GM21576 (cell line): Measurements from ENCODE around the gene WDTC1.

Source experiments
- ATAC-seq: cut with Tn5 transposase; IDR thresholded peaks from one replicate; pipeline ENCODE4 v1.9.1; 2021; ENCODE audit warnings: mild to moderate bottlenecking, moderate library complexity; ENCODE audit not compliant: unreplicated experiment

Gene WDTC1

GRCh38 chr1:27300341-27301051 lies 66.1 kb downstream of the WDTC1 start:
- ATAC-seq: no peak

- no peak for ATAC-seq
These were observed 66.6 kb downstream of the WDTC1 start for GRCh38 chr1:27301052-27301422.

DNA sequence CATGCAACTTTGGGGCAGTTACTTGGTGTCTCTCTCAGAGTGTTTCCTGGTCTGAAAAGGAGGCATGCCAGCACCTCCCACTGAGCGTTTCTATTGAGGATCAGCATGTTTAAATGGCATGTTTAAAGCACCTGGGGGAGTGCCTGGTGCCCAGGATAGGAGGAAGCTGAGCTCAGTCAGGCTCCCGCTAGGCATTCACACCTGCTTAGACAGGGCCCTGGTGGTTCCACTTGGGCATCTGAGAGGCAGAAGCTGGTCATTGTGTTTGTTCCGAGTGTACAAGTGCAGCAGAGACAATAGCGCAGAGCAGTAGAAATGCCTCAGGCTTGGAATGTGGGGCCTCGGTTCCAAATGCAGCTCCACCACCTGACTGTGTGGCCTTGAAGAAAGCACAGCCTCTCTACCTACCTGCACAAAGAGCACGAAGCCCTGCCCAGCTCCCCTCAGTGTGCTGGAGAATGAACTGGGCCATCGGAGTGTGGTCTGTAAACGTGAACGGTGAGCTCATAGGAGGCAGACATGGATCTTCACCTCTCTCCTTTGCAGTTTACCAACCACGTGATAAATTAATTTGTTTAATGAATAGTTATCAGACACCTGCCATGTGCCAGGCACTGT lies 67.3 kb downstream of the WDTC1 start:
- ATAC-seq: no peak

DNA sequence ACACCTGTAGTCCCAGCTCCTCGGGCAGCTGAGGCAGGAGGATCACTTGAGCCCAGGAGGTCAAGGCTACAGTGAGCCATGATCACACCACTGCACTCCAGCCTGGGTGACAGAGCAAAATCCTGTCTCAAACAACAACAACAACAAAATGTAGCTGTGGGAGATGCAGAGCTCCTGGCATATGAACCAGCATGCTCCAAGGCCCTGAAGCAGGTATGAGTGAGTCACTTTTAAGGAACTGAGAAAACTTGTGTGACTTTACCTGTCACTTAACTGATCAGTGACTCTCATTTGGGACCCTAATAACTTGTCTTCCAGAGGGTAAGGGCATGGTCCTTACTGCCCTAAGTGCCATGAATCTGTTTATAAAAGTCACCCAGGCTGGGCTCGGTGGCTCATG lies 68.2 kb downstream of the WDTC1 start:
- no peak for ATAC-seq

DNA sequence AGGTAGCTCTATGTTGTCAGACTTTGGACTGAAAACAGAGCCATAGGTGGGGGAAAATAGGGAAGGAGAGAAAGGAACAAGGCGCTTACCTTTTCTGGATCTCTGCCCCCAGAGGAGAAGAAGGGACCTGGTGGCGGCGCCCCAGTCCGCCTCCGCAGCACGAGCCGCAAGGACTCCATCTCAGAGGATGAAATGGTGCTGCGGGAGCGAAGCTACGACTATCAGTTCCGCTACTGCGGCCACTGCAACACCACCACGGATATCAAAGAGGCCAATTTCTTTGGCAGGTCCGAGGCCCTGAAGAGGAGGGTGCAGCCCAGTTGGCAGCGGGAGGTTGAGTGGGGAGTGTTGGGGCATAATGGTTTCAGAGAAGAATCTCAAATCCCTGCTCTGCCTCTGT lies 69.1 kb downstream of the WDTC1 start:
- no peak for ATAC-seq

DNA sequence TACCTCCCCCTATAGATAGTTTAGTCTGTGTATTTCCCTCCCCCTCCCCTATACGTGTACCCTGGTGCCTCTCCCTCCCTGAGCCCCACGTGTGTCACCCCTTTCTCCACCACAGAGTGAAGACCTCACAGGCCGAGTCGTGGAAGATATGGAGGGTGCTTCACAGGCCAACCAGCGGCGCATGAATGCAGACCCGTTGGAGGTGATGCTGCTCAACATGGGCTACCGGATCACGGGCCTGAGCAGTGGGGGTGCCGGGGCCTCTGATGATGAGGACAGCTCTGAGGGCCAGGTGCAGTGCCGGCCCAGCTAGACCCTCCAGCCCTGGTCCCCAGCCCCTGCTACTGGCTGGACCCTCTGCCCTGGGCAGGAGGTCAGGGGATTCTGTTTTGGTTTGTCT lies 71.6 kb downstream of the WDTC1 start:
- ATAC-seq: no peak

DNA sequence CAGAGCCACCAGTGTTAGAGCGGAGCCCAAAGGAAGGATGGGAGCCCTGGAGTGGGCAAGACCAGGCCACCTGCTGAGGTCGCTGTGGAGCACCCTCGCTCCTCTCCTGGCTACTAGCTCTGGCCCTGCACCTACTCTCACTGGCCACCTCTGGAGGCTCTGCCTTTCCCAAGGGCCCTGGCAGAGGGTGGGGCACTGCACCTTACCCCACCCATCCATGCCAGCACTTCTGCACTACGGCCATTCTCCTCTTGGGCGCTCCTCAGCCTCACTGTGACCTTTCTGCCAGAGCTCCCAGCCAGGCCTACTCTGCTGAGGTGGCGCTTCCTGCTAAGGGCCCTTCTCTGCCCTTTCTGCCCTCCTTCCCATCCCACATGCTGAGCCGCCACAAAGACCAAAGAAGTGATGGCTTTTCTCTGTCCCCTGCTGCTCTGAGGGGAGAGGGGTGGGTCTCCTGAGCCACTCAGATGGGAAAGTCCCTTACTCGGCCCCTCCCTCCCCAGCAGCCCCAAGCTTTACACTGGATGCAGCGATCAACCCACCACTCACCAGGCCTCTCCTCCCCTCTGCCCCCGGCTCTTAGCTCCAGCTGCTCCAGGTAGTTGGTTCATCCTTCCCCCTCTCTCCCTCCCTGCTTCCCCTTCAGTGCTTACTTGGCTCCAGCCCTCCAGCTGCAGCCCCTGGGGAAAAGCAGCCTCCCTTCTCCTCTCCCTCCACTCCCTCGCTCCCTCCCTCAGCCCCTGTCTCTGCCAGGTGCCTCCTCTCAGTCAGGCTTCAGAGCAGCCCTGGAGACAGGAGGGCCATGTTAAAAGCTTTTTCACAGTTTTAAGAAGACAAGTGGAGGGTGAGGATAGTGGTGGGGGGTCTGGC lies 72.7 kb downstream of the WDTC1 start:
- ATAC-seq: no peak

GRCh38 chr1:27307874-27308598 lies 73.6 kb downstream of the WDTC1 start:
- ATAC-seq: no peak

GRCh38 chr1:27314169-27314568 lies 79.7 kb downstream of the WDTC1 start:
- ATAC-seq: no peak

- no peak for ATAC-seq
These were observed 80.3 kb downstream of the WDTC1 start for GRCh38 chr1:27314737-27315136.

DNA sequence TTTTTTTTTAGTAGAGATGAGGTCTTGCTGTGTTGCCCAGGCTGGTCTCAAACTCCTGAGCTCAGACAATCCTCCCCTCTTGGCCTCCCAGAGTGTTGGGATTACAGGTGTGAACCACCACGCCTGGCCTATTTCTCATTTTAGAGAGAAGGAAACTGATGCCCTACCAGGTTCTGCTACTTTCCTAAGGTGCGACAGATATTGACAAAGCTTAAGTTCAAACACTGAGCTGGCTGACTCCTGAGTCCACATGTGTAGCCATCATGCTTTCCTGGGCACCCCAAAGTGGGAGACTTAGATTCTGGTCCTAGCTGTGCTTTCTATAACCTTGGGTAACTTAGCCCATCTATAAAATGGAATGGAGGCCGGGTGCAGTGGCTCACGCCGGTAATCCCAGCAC lies 82.4 kb downstream of the WDTC1 start:
- no peak for ATAC-seq

DNA sequence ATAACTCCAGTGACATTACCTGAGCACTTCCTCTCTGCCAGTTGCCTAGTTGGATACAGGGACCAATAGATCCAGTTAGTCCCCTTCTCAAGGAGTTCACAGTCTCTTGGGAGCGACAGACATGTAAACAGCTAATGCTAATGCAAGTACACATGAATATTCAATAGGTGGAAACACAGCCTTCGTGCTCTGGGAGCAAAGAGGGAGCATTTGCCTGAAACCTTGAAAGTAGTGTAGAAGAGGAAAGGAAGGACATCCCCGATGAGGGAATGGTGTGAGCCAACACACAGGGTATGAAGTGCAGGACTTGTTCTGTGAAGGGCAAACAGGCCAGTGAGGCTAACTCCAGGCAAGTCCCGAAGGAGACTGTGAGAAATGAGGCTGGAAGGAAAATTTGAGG lies 83.7 kb downstream of the WDTC1 start:
- ATAC-seq: no peak

DNA sequence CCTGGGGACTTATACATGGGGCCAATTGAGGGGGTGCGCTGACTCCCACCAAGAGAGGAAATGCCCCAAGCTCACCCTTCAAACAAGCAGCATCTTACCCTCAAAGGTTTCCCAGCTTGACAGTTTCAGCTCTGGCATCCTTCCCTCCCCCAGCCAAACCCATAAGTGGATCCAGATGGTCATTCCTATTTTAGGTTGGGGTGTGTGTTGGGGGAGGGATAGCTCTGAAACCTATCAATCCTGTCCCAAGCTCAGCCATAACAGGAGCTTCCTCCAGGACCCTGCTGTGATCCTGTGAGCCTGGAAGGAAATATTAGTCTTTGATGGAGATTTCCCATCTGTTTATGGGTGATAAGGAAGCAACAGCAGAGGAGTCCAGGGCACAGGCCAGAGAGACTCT lies 84.2 kb downstream of the WDTC1 start:
- ATAC-seq: no peak

DNA sequence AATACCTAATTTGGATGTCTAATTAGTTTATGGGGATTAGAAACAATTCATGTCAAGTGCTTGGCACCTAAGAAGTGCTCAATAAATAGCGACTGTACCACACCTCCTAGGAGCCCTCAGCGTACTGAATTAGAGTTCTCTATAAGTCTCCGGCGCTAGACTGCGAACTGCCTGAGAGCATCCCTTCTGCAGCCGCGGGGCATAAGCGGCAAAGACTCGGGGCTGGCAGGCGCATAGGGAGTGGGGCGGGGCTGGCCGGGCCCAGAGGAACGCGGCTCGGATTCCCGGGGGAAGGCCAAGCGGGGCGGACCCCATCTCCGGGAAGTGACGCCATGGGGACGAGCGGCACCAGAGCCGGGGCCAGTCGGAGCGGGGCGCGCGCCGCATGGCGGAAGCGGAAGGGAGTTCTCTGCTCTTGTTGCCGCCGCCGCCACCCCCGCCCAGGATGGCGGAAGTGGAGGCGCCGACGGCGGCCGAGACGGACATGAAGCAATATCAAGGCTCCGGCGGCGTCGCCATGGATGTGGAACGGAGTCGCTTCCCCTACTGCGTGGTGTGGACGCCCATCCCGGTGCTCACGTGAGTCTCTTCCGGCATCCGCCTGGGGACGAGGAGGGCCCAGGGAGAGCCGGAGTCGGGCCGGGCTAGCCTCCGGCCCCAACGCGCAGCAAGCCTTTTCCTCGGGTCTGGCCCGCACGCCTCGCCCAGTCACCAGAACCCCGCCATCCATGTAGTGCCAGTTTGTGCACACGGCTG lies 87.6 kb downstream of the WDTC1 start, which contains the start of gene TMEM222:
Gene TMEM222, plus strand, starts transcription at position 351 of the 756 bp plus-strand sequence. Its CDS starts 35 bp downstream, at position 386.
- ATAC-seq: peak; percentile 88

DNA sequence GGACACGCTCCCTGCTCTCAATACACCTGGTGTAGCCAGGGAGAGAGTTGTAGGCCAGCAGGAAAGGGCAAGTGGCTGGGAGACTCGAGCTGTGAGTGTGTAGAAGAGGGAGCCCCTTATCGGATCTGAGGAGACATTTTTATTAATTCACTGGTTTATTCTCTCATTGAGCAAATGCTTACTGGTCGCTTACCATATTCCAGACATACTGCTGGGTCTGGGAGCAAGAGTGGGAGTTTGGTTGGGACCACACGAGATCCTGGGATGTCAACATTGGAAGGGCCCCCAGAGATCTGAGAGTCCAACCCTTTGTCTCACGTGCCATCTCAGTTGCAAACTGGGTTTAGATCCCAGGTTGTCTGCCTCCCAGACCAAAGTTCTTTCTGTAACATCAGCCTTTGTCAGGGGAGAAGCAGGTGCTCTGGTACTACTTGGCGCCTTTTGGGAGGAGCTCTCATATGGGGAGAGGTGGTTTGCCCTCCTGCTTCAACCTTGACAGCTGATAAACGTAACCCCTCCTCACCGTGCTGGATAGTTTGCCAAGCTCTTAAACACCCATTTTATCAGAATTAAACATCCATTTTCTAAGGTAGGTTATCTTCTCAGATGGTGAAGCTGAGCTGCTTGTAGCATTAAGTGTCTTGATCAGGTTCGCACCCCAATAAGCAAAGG lies 88.3 kb downstream of the WDTC1 start:
- ATAC-seq: no peak

GRCh38 chr1:27325286-27325685 lies 90.9 kb downstream of the WDTC1 start:
- no peak for ATAC-seq

DNA sequence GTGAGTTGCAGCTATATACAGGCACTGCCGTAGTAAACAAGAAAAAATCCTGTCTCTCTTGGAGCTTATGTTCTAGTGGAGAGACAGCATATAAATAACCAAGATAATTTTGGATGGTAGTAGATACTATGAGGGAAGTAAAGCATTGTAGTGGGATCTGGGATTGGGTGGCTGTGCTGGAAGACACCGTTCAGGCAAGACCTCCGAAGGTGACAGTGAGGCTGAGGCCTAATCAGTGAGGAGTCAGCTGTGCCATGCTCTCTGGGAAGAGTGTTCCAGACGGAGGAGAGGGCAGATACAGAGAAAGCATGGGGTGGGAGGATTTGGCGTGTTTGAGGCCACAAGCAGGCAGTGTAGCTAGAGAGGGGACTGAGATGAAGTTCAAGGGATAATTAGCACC lies 93.5 kb downstream of the WDTC1 start:
- ATAC-seq: no peak

DNA sequence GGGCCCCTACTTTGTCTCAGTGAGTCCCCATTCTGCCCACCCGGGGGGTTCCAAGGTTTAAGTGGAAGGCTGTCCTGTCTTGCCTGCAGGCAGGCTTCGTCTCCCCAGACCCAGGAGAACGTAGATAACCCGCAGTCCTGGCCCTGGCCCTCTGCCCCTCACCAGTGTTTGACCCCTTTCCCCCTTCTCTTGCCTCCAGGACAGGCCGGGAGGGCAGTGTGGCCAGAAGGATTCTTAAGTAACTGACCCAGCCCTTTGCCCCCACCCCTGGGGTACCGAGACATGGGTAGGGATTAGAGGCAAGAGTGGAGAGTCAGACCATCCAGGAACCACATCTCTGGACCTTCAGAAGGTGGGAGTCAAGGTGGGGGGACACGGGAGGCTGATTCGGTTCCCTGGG lies 96.4 kb downstream of the WDTC1 start:
- no peak for ATAC-seq

- no peak for ATAC-seq
These were observed 97.0 kb downstream of the WDTC1 start for GRCh38 chr1:27331426-27331825.

DNA sequence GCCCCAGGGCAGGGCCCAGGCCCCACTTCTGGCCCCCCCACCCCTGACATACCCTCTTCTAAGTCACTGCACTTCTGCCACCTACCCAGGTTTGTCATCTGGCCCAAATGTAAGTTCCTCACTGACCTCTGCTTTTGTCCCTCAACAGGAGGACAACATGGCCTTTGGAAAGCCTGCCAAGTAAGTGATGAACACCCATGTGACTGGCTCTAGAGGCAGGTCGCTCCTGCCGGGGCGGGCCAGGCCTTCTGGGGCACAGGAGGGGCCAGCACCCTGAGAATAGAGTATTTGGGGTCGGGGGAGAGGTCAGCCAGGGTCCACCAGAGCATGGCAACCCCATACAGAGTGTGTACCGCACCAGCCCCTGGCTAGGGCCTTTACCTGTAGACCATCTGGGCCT lies 97.5 kb downstream of the WDTC1 start:
- no peak for ATAC-seq
